GM23338 (cell line): Measurements from ENCODE around the gene METTL17. TPM values are rescaled to one million over a fixed set of nuclear protein-coding genes. Genes with fewer than 3 reads are reported as not detected.

ENCODE experiments used
- ATAC-seq: fragments of 200-7000 bp; cut with Tn5 transposase; 3 replicates; pipeline ENCODE4 v1.9.1; 2020
- DNase-seq: peaks from one replicate; pipeline ENCODE4 v3.0.0-alpha.2; 2015; ENCODE audit warnings: low spot score
- H2AFZ ChIP-seq: fragments of 200-600 bp; sonication (generic); 2 replicates; pipeline ENCODE4 v1.8.0; 2016; ENCODE audit warnings: antibody characterized with exemption, mild to moderate bottlenecking, moderate library complexity
- H3F3A ChIP-seq: fragments of 200-600 bp; sonication (generic); replicated peaks from 2 replicates; pipeline ENCODE4 v1.8.0; 2017; ENCODE audit warnings: antibody characterized with exemption, mixed run types, low read depth
- H3K27ac ChIP-seq: fragments of 200-600 bp; sonication (generic); 2 replicates; pipeline ENCODE4 v1.6.1; 2016; ENCODE audit warnings: low read depth
- H3K27me3 ChIP-seq: fragments of 200-600 bp; sonication (generic); 2 replicates; pipeline ENCODE4 v1.8.0; 2016; ENCODE audit warnings: mild to moderate bottlenecking, mixed run types, moderate library complexity; ENCODE audit not compliant: insufficient read depth
- H3K36me3 ChIP-seq: fragments of 200-600 bp; sonication (generic); 2 replicates; pipeline ENCODE4 v1.8.0; 2016; ENCODE audit warnings: mild to moderate bottlenecking; ENCODE audit not compliant: insufficient read depth
- H3K4me1 ChIP-seq: fragments of 200-600 bp; sonication (generic); 2 replicates; pipeline ENCODE4 v1.8.0; 2016; ENCODE audit warnings: mild to moderate bottlenecking, moderate library complexity; ENCODE audit not compliant: insufficient read depth
- H3K4me2 ChIP-seq: fragments of 200-600 bp; sonication (generic); 2 replicates; pipeline ENCODE4 v1.7.1; 2017; ENCODE audit warnings: mixed run types
- H3K4me3 ChIP-seq: fragments of 200-600 bp; sonication (generic); 2 replicates; pipeline ENCODE4 v1.6.1; 2016; ENCODE audit warnings: mixed run types
- H3K79me2 ChIP-seq: fragments of 200-600 bp; sonication (generic); replicated peaks from 2 replicates; pipeline ENCODE4 v1.8.0; 2017; ENCODE audit warnings: mild to moderate bottlenecking; ENCODE audit not compliant: insufficient read depth
- H3K9me2 ChIP-seq: fragments of 200-600 bp; sonication (generic); 2 replicates; pipeline ENCODE4 v1.8.0; 2017; ENCODE audit not compliant: insufficient read depth
- H4K20me1 ChIP-seq: fragments of 200-600 bp; sonication (generic); replicated peaks from 2 replicates; pipeline ENCODE4 v1.8.0; 2017; ENCODE audit warnings: mild to moderate bottlenecking; ENCODE audit not compliant: insufficient read depth
- H3K27ac Mint-ChIP-seq: 2 replicates; pipeline ENCODE4 v1.8.0; 2020; ENCODE audit warnings: inconsistent platforms, mild to moderate bottlenecking, moderate library complexity, mixed read lengths
- H3K27me3 Mint-ChIP-seq: 3 replicates; pipeline ENCODE4 v1.8.0; 2022; ENCODE audit warnings: low read depth, mild to moderate bottlenecking, moderate library complexity, mixed read lengths, inconsistent platforms; ENCODE audit not compliant: insufficient read depth, poor library complexity
- H3K36me3 Mint-ChIP-seq: 3 replicates; pipeline ENCODE4 v1.8.0; 2021; ENCODE audit warnings: low read depth, mild to moderate bottlenecking, inconsistent platforms, moderate library complexity, mixed read lengths
- H3K4me1 Mint-ChIP-seq: 3 replicates; pipeline ENCODE4 v1.8.0; 2020; ENCODE audit warnings: mild to moderate bottlenecking, inconsistent platforms, mixed read lengths
- H3K4me3 Mint-ChIP-seq: 3 replicates; pipeline ENCODE4 v1.8.0; 2021; ENCODE audit warnings: moderate library complexity, mild to moderate bottlenecking, inconsistent platforms, mixed read lengths
- H3K9me3 Mint-ChIP-seq: 3 replicates; pipeline ENCODE4 v1.8.0; 2020; ENCODE audit warnings: moderate library complexity, mild to moderate bottlenecking, inconsistent platforms, mixed read lengths
- ETS1 ChIP-seq: IDR thresholded peaks from 2 replicates; pipeline ENCODE4 v1.6.1; 2016; ENCODE audit warnings: antibody characterized with exemption
- JUNB ChIP-seq: IDR thresholded peaks from one replicate; pipeline ENCODE4 v1.6.1; 2016; ENCODE audit warnings: antibody characterized with exemption; ENCODE audit not compliant: unreplicated experiment
- NANOG ChIP-seq: IDR thresholded peaks from 2 replicates; pipeline ENCODE4 v1.6.1; 2016; ENCODE audit warnings: antibody characterized with exemption, borderline replicate concordance
- POLR2AphosphoS5 ChIP-seq: IDR thresholded peaks from 2 replicates; pipeline ENCODE4 v1.6.1; 2016; ENCODE audit warnings: antibody characterized with exemption, low read depth
- ZNF331 ChIP-seq: fragments of 250-450 bp; sonication (Bioruptor Pico); IDR thresholded peaks from 2 replicates; pipeline ENCODE4 v1.5.0; 2020; ENCODE audit warnings: low read depth, mild to moderate bottlenecking, moderate library complexity
- polyA plus RNA-seq: library from polyadenylated mRNA; unstranded; fragments of >200 nt; fragmentation: Nextera tagmentation; extraction: Ambion mirVana; gene quantifications from 2 replicates; pipeline ENCODE4 v1.2.1, GENCODE V29; 2016
- total RNA-seq: library from RNA; depleted of rRNA; stranded (reverse); fragments of >200 nt; shearing (Covaris generic); gene quantifications from 2 replicates; pipeline ENCODE4 v1.2.3, GENCODE V29; 2014
- TF ChIP-seq, protein P1 (sequence below): fragments of 250-450 bp; sonication (Bioruptor Pico); IDR thresholded peaks from 2 replicates; pipeline ENCODE4 v1.5.0; 2020; ENCODE audit warnings: mild to moderate bottlenecking, moderate library complexity

METTL17 gene
- total and polyA plus RNA-seq, 2 experiments from 2014 or later: 74.9 to 156 TPM

- Mint-ChIP-seq H3K36me3 (no peaks in the 10 kb centered on the region), H3K4me3 (no peak overlapping the region), H3K27me3 (peaks cover 16% of the 10 kb centered on the region), H3K4me1 (peaks cover 17% of the 10 kb centered on the region), H3K9me3 (no peaks in the 10 kb centered on the region), H3K27ac (no peak overlapping the region)
- Histone ChIP-seq H3K4me2 (no peak overlapping the region), H3K9me2 (peaks cover 6% of the 10 kb centered on the region; the same call in 1 of the 2 replicates), H2AFZ (no peak overlapping the region), H3K27me3 (peaks cover 6% of the 10 kb centered on the region; the same call in 1 of the 2 replicates), H4K20me1 (no peaks in the 10 kb centered on the region), H3K79me2 (no peaks in the 10 kb centered on the region), H3K27ac (no peak overlapping the region), H3F3A (peaks cover 4% of the 10 kb centered on the region; the same call in 1 of the 2 replicates), H3K4me1 (peaks cover 16% of the 10 kb centered on the region), H3K4me3 (no peak overlapping the region), H3K36me3 (no peaks in the 10 kb centered on the region)
- ATAC-seq (no peak), DNase-seq (no peak)
- TF ChIP-seq NANOG: no peak
- no peak for TF ChIP-seq ZNF331 (CRISPR knock-in tag)
- TF ChIP-seq POLR2AphosphoS5: no peak
- no peak for TF ChIP-seq JUNB
- TF ChIP-seq ETS1: no peak
- TF ChIP-seq, protein P1, sequence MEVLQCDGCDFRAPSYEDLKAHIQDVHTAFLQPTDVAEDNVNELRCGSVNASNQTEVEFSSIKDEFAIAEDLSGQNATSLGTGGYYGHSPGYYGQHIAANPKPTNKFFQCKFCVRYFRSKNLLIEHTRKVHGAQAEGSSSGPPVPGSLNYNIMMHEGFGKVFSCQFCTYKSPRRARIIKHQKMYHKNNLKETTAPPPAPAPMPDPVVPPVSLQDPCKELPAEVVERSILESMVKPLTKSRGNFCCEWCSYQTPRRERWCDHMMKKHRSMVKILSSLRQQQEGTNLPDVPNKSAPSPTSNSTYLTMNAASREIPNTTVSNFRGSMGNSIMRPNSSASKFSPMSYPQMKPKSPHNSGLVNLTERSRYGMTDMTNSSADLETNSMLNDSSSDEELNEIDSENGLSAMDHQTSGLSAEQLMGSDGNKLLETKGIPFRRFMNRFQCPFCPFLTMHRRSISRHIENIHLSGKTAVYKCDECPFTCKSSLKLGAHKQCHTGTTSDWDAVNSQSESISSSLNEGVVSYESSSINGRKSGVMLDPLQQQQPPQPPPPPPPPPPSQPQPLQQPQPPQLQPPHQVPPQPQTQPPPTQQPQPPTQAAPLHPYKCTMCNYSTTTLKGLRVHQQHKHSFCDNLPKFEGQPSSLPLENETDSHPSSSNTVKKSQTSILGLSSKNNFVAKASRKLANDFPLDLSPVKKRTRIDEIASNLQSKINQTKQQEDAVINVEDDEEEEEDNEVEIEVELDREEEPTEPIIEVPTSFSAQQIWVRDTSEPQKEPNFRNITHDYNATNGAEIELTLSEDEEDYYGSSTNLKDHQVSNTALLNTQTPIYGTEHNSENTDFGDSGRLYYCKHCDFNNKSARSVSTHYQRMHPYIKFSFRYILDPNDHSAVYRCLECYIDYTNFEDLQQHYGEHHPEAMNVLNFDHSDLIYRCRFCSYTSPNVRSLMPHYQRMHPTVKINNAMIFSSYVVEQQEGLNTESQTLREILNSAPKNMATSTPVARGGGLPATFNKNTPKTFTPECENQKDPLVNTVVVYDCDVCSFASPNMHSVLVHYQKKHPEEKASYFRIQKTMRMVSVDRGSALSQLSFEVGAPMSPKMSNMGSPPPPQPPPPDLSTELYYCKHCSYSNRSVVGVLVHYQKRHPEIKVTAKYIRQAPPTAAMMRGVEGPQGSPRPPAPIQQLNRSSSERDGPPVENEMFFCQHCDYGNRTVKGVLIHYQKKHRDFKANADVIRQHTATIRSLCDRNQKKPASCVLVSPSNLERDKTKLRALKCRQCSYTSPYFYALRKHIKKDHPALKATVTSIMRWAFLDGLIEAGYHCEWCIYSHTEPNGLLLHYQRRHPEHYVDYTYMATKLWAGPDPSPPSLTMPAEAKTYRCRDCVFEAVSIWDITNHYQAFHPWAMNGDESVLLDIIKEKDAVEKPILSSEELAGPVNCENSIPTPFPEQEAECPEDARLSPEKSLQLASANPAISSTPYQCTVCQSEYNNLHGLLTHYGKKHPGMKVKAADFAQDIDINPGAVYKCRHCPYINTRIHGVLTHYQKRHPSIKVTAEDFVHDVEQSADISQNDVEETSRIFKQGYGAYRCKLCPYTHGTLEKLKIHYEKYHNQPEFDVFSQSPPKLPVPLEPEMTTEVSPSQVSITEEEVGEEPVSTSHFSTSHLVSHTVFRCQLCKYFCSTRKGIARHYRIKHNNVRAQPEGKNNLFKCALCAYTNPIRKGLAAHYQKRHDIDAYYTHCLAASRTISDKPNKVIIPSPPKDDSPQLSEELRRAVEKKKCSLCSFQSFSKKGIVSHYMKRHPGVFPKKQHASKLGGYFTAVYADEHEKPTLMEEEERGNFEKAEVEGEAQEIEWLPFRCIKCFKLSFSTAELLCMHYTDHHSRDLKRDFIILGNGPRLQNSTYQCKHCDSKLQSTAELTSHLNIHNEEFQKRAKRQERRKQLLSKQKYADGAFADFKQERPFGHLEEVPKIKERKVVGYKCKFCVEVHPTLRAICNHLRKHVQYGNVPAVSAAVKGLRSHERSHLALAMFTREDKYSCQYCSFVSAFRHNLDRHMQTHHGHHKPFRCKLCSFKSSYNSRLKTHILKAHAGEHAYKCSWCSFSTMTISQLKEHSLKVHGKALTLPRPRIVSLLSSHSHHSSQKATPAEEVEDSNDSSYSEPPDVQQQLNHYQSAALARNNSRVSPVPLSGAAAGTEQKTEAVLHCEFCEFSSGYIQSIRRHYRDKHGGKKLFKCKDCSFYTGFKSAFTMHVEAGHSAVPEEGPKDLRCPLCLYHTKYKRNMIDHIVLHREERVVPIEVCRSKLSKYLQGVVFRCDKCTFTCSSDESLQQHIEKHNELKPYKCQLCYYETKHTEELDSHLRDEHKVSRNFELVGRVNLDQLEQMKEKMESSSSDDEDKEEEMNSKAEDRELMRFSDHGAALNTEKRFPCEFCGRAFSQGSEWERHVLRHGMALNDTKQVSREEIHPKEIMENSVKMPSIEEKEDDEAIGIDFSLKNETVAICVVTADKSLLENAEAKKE (CRISPR knock-in tag): no peak
Observed at GRCh38 chr14:21030531-21030930, 40.8 kb downstream of the METTL17 start.
